BJ (cell line): ENCODE results near the gene PLEKHG3. TPM values are rescaled to one million over a fixed set of nuclear protein-coding genes. Genes with fewer than 3 reads are reported as not detected.

Source experiments
- CTCF ChIA-PET: fragments of 350-600 bp; formaldehyde crosslinking; extraction: SDS; loops from one replicate; lab custom pipeline; 2021; ENCODE audit warnings: antibody characterized with exemption, inconsistent platforms; lab: Yijun Ruan, JAX
- POLR2A ChIA-PET: fragments of 300-600 bp; sonication (Branson Sonifier 250); formaldehyde crosslinking; extraction: SDS; loops from one replicate; lab custom pipeline; 2021; ENCODE audit warnings: antibody characterized with exemption; lab: Charles Lee
- DNase-seq: peaks from one replicate; pipeline ENCODE4 v3.0.0-alpha.2; 2011; ENCODE audit warnings: low read depth
- H3K27me3 ChIP-seq: 2 replicates; pipeline ENCODE4 v1.6.0; 2011; ENCODE audit warnings: low read length; ENCODE audit not compliant: control insufficient read depth, insufficient read depth
- H3K36me3 ChIP-seq: 2 replicates; pipeline ENCODE4 v1.5.1; 2011; ENCODE audit warnings: low read length; ENCODE audit not compliant: control insufficient read depth, insufficient read depth
- H3K4me3 ChIP-seq: 2 replicates; pipeline ENCODE4 v1.5.1; 2011; ENCODE audit warnings: low read depth, mild to moderate bottlenecking, control low read depth, low read length
- polyA plus RNA-seq: library from polyadenylated mRNA; depleted of rRNA; stranded (reverse); fragments of >200 nt; gene quantifications from 2 replicates; pipeline ENCODE4 v1.2.3, GENCODE V29; 2011
- TF ChIP-seq, protein P1 (sequence below): IDR thresholded peaks from 2 replicates; pipeline ENCODE4 v1.5.1; 2011; ENCODE audit warnings: low read depth, mild to moderate bottlenecking, control low read depth, inconsistent platforms, low read length, moderate library complexity; ENCODE audit not compliant: insufficient read depth

PLEKHG3 gene
- polyA plus RNA-seq, 1 experiment, result 12.4 TPM

DNA sequence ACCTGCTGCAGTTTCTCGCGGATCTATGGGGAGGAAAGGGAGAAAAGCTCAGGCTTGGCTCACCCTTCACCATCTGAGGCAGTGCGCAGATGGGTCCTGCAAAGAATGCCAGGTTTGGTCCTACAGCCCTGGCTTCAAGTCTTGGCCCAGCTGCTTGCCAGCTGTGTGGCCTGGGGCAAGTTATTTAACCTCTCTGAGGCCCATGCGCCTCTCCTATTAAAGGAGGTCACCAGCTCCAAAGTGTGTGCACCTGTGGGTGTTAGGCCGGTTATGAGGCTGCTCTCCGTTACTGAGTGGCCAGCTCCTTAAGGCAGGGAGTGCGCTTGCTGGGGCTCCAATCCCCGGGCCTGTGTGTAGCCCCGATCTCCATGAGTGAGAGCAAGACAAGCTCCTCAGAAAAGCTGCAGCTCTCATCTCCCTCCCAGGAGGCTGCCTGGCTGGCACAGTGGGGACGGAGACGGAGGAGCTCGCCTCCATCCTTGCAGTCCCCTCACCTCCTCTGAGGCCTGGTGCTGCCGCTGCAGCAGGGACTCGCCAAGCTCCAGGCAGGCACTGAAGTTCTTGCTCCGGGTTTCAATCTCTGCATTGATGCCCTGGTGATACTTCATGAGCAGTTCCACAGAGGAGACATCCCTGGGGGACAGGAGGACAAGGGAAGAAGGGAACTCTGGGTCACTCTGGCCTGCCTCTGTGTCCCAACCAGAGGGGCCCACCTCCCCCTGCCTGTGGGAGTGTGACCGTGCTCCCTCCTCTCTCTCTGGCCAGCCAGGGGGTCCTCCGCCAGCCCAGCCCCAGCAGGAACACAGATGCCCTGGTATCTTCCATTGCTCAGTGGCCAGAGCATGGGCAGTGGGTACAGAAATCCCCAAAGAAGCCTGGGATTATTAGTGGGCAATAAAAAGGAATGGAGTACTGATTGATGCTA, 65.1 kb downstream of the PLEKHG3 start:
- Histone ChIP-seq H3K36me3 (no peaks in the 10 kb centered on the region), H3K4me3 (no peak overlapping the region), H3K27me3 (peaks cover 5% of the 10 kb centered on the region; the same call in 1 of the 2 replicates)
- TF ChIP-seq, protein P1, sequence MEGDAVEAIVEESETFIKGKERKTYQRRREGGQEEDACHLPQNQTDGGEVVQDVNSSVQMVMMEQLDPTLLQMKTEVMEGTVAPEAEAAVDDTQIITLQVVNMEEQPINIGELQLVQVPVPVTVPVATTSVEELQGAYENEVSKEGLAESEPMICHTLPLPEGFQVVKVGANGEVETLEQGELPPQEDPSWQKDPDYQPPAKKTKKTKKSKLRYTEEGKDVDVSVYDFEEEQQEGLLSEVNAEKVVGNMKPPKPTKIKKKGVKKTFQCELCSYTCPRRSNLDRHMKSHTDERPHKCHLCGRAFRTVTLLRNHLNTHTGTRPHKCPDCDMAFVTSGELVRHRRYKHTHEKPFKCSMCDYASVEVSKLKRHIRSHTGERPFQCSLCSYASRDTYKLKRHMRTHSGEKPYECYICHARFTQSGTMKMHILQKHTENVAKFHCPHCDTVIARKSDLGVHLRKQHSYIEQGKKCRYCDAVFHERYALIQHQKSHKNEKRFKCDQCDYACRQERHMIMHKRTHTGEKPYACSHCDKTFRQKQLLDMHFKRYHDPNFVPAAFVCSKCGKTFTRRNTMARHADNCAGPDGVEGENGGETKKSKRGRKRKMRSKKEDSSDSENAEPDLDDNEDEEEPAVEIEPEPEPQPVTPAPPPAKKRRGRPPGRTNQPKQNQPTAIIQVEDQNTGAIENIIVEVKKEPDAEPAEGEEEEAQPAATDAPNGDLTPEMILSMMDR, result no peak
- ChIA-PET CTCF (interaction anchor here (0.9 to 1.7 kb wide), 5 partner anchors 10 to 123 kb away, joined by 3 to 5 read pairs (median 5); partner anchors contain the start of gene PLEKHG3), POLR2A (no interaction called here)
- DNase-seq, result no peak

DNA sequence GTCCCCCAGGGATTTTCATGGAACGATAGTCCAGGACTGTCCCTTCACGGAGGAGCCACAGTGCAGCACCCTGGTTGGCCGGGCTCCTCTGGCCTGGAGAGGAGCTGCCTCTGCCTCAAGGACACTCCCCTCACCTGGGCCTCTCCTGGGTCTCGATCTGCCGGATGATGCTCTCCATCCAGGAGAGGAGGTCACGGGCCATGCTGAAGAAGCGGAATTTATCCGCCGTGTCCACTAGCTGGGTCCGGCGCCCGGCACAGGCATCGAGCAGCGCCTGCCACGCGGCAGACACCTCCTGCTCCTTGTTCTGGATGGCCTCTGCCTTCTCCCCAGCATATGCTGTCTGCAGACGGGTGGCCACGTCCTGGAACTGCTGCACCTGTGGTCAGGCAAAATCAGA, 66.5 kb downstream of the PLEKHG3 start:
- peaks cover 5% of the 10 kb centered on the region; the same call in 1 of the 2 replicates for H3K27me3 ChIP-seq
- ChIA-PET CTCF (interaction anchor here (0.9 to 1.0 kb wide), 2 partner anchors 8 to 121 kb away, joined by 3 to 4 read pairs; no protein-coding TSS in a partner anchor), POLR2A (no interaction called here)
- TF ChIP-seq, protein P1, result no peak
- H3K4me3 ChIP-seq, result no peak overlapping the region
- no peaks in the 10 kb centered on the region for H3K36me3 ChIP-seq
- DNase-seq, result no peak

DNA sequence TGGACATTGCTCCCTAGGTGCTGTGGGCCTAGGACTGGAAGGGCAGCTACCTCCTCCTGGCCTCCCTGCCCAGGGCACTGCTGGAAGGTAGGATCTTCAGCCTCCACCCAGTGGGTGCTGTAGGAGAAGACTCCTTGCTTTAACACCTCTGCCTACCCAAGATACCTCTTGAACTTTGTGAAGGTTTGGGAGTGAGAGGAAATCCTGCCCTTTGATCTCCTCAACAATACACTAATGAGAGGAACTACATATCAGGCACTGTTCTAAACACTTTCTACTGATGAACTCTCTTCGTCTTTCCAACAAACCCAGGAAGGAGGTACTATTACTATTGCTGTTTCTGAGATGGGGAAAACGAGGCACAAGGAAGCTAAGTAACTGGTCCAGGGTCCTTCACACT, 66.9 kb downstream of the PLEKHG3 start:
- no peak for DNase-seq
- TF ChIP-seq, protein P1, result no peak
- Histone ChIP-seq H3K27me3 (peaks cover 5% of the 10 kb centered on the region; the same call in 1 of the 2 replicates), H3K36me3 (no peaks in the 10 kb centered on the region), H3K4me3 (no peak overlapping the region)
- ChIA-PET CTCF (interaction anchor here (1.4 kb wide), 1 partner anchor 29 kb away, joined by 5 read pairs; no protein-coding TSS in a partner anchor), POLR2A (no interaction called here)

- ChIA-PET POLR2A (interaction anchor here (0.6 kb wide), 1 partner anchor 413 kb away, joined by 22 read pairs; no protein-coding TSS in a partner anchor), CTCF (interaction anchor here (1.3 to 3.7 kb wide), 6 partner anchors 8 to 118 kb away, joined by 4 to 17 read pairs (median 9); no protein-coding TSS in a partner anchor)
Measured at GRCh38 chr14:64772397-64772950, 68.2 kb downstream of the PLEKHG3 start.

More at GRCh38 chr14:64772397-64772950, 68.2 kb downstream of the PLEKHG3 start:
- H3K36me3 ChIP-seq, result no peaks in the 10 kb centered on the region
- H3K27me3 ChIP-seq, result peaks cover 5% of the 10 kb centered on the region; the same call in 1 of the 2 replicates
- no peak overlapping the region for H3K4me3 ChIP-seq
- DNase-seq, result no peak
- TF ChIP-seq, protein P1, result no peak
